PC-3 (cell line): ENCODE results near the gene FOXK1. TPM values are rescaled to one million over a fixed set of nuclear protein-coding genes. Genes with fewer than 3 reads are reported as not detected.
"Not testable (repeated sequence)": the region's sequence is repeated elsewhere in the genome, so short reads cannot be mapped to it uniquely, and the experiment has no call there.

Source experiments
- ATAC-seq: fragments of 200-7000 bp; cut with Tn5 transposase; 2 replicates; pipeline ENCODE4 v1.9.1; 2020; ENCODE audit warnings: mild to moderate bottlenecking, moderate library complexity
- BruUV-seq: library from RNA; stranded (reverse); fragments of 400-500 nt; replicated peaks from 2 replicates; lab custom pipeline; 2021; lab: Mats Ljungman, UMichigan
- CTCF ChIA-PET: fragments of 300-600 bp; sonication (Branson Sonifier 250); formaldehyde crosslinking; loops from one replicate; lab custom pipeline; 2022; ENCODE audit warnings: antibody characterized with exemption; lab: Charles Lee
- POLR2A ChIA-PET: fragments of 300-600 bp; sonication (Branson Sonifier 250); formaldehyde crosslinking; loops from one replicate; lab custom pipeline; 2022; ENCODE audit warnings: antibody characterized with exemption; ENCODE audit not compliant: unreplicated experiment; lab: Charles Lee
- DNase-seq: peaks from one replicate; pipeline ENCODE4 v3.0.0-alpha.2; 2015
- H2AFZ ChIP-seq: fragments of 300-600 bp; sonication (generic); 2 replicates; pipeline ENCODE4 v1.6.0; 2016; ENCODE audit warnings: antibody characterized with exemption, low read length
- H3F3A ChIP-seq: fragments of 300-600 bp; sonication (generic); one replicate; pipeline ENCODE4 v1.6.0; 2017; ENCODE audit warnings: antibody characterized with exemption, low read length, control low read depth, mild to moderate bottlenecking; ENCODE audit not compliant: unreplicated experiment
- H3K27ac ChIP-seq: fragments of 300-600 bp; sonication (generic); 2 replicates; pipeline ENCODE4 v1.5.1; 2016; ENCODE audit warnings: mild to moderate bottlenecking, low read length
- H3K27me3 ChIP-seq: fragments of 300-600 bp; sonication (generic); 2 replicates; pipeline ENCODE4 v1.6.1; 2016; ENCODE audit warnings: low read length, mixed read lengths
- H3K36me3 ChIP-seq: fragments of 300-600 bp; sonication (generic); 2 replicates; pipeline ENCODE4 v1.6.1; 2016; ENCODE audit warnings: low read depth, mixed run types, low read length, mixed read lengths
- H3K4me1 ChIP-seq: fragments of 300-600 bp; sonication (generic); 2 replicates; pipeline ENCODE4 v1.5.1; 2016; ENCODE audit warnings: low read length; ENCODE audit not compliant: insufficient read depth
- H3K4me2 ChIP-seq: fragments of 300-600 bp; sonication (generic); 2 replicates; pipeline ENCODE4 v1.6.0; 2016; ENCODE audit warnings: low read length
- H3K4me3 ChIP-seq: fragments of 300-600 bp; sonication (generic); 2 replicates; pipeline ENCODE4 v1.5.1; 2016; ENCODE audit warnings: mild to moderate bottlenecking, low read length, mixed read lengths
- H3K79me2 ChIP-seq: fragments of 300-600 bp; sonication (generic); 2 replicates; pipeline ENCODE4 v1.6.1; 2017; ENCODE audit warnings: low read length, mixed read lengths
- H3K9ac ChIP-seq: fragments of 300-600 bp; sonication (generic); 2 replicates; pipeline ENCODE4 v1.6.0; 2016; ENCODE audit warnings: mild to moderate bottlenecking, low read length
- H3K9me2 ChIP-seq: fragments of 300-600 bp; sonication (generic); replicated peaks from 2 replicates; pipeline ENCODE4 v1.6.1; 2016; ENCODE audit warnings: mixed run types, low read length, mixed read lengths
- H3K9me3 ChIP-seq: fragments of 300-600 bp; sonication (generic); 2 replicates; pipeline ENCODE4 v1.6.1; 2016; ENCODE audit warnings: low read length, mixed read lengths
- H4K20me1 ChIP-seq: fragments of 300-600 bp; sonication (generic); 2 replicates; pipeline ENCODE4 v1.6.1; 2016; ENCODE audit warnings: low read length, mixed read lengths
- EZH2 ChIP-seq: fragments of 300-600 bp; sonication (generic); IDR thresholded peaks from one replicate; pipeline ENCODE4 v1.6.1; 2017; ENCODE audit warnings: antibody characterized with exemption, mild to moderate bottlenecking, low read length; ENCODE audit not compliant: unreplicated experiment
- EZH2phosphoT487 ChIP-seq: fragments of 300-600 bp; sonication (generic); IDR thresholded peaks from 2 replicates; pipeline ENCODE4 v1.6.1; 2018; ENCODE audit warnings: mild to moderate bottlenecking, antibody characterized with exemption, low read length, borderline replicate concordance
- intact Hi-C: fragments of 100-400 bp; cut with micrococcal nuclease; formaldehyde crosslinking; loops from 2 replicates; pipeline ENCODE4 v1.9.0; 2023
- total RNA-seq: library from RNA; depleted of rRNA; stranded (reverse); fragments of >200 nt; gene quantifications from 2 replicates; pipeline ENCODE4 v1.2.3, GENCODE V29; 2014
- TF ChIP-seq, protein P1 (sequence below): fragments of 300-600 bp; sonication (generic); conservative IDR thresholded peaks from 2 replicates; pipeline ENCODE4 v1.5.1; 2017; ENCODE audit warnings: antibody characterized with exemption, low read depth, mild to moderate bottlenecking, low read length

FOXK1 gene
- total RNA-seq, 1 experiment from 2014 or later, result 13.2 TPM

DNA sequence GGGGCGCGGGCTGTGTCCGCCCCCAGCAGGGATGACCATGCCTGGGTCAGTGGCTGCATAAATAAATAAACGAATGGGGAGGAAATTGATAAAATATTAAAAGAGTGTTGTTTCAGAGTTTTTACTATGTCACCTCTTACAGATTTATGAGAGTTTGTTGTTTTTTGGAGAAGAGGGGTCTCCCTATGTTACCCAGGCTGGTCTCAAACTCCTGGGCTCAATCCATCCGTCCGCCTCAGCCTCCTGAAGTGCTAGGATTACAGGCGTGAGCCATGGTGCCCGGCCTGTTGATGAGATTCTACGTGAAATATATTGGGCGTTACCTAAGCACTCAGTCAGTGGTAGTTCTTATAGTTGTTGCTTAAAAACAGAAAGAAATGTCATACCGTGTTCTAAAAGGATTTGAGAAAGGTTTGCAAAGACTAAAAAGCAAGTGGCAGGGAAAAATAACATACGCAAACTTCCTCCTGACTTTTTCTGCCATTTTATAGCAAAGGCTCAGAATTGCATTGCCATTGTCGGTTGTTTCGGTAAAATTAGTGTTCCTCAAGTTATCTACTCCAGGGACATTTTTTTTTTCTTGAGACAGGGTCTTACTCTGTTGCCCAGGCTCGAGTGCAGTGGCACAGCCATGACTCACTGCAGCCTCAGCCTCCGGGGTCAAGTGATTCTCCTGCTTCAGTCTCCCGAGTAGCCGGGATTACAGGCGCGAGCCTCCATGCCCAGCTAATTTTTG is 39.5 kb upstream of the FOXK1 start:
- H3K79me2 ChIP-seq, result no peaks in the 10 kb centered on the region
- peak overlapping the region; percentile 93 for H3K4me2 ChIP-seq
- ChIA-PET POLR2A (no interaction called here), CTCF (interaction anchor here (0.5 to 1.2 kb wide), 2 partner anchors 40 to 104 kb away, joined by 3 to 4 read pairs; partner anchors contain the start of gene FOXK1)
- no peak for TF ChIP-seq EZH2phosphoT487
- TF ChIP-seq, protein P1, sequence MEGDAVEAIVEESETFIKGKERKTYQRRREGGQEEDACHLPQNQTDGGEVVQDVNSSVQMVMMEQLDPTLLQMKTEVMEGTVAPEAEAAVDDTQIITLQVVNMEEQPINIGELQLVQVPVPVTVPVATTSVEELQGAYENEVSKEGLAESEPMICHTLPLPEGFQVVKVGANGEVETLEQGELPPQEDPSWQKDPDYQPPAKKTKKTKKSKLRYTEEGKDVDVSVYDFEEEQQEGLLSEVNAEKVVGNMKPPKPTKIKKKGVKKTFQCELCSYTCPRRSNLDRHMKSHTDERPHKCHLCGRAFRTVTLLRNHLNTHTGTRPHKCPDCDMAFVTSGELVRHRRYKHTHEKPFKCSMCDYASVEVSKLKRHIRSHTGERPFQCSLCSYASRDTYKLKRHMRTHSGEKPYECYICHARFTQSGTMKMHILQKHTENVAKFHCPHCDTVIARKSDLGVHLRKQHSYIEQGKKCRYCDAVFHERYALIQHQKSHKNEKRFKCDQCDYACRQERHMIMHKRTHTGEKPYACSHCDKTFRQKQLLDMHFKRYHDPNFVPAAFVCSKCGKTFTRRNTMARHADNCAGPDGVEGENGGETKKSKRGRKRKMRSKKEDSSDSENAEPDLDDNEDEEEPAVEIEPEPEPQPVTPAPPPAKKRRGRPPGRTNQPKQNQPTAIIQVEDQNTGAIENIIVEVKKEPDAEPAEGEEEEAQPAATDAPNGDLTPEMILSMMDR, result no peak
- H3K9me3 ChIP-seq, result no peaks in the 10 kb centered on the region
- BruUV-seq, result TSS peak; percentile 92
- H2AFZ ChIP-seq, result peak overlapping the region; percentile 98
- DNase-seq, result no peak
- H3K4me3 ChIP-seq, result peak overlapping the region; percentile 67
- ATAC-seq, result no peak
- no peaks in the 10 kb centered on the region for H3F3A ChIP-seq
- no peaks in the 10 kb centered on the region for H3K9me2 ChIP-seq
- H3K36me3 ChIP-seq, result no peaks in the 10 kb centered on the region
- peaks cover 8% of the 10 kb centered on the region for H3K4me1 ChIP-seq
- no peak overlapping the region for H3K27ac ChIP-seq
- no peaks in the 10 kb centered on the region for H3K27me3 ChIP-seq
- peak overlapping the region; percentile 80 for H3K9ac ChIP-seq
- intact Hi-C loops, result loop anchor here (2.0 kb wide), 1 partner anchor 112 kb away; no protein-coding TSS in a partner anchor
- no peaks in the 10 kb centered on the region for H4K20me1 ChIP-seq

DNA sequence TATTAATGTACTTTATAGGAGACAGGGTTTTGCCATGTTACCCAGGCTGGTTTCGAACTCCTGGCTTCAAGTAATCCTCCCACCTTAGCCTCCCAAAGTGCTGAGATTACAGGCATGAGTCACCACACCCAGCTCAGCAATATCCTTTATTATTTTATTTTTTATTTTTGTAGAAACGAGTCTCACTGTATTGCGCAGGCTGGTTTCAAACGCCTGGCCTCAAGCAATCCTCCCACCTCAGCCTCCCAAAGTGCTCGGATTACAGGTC is 39.0 kb upstream of the FOXK1 start:
- H3K4me2 ChIP-seq, H3K9me3 ChIP-seq, DNase-seq, H3K27ac ChIP-seq, BruUV-seq, H3K9me2 ChIP-seq, ATAC-seq, H3K9ac ChIP-seq, H3K79me2 ChIP-seq, CTCF ChIA-PET, H3F3A ChIP-seq, H3K27me3 ChIP-seq, H3K36me3 ChIP-seq, POLR2A ChIA-PET, H3K4me3 ChIP-seq, H2AFZ ChIP-seq, H3K4me1 ChIP-seq, H4K20me1 ChIP-seq: not testable (repeated sequence)
- intact Hi-C loops, result loop anchor here (2.0 kb wide), 1 partner anchor 112 kb away; no protein-coding TSS in a partner anchor

DNA sequence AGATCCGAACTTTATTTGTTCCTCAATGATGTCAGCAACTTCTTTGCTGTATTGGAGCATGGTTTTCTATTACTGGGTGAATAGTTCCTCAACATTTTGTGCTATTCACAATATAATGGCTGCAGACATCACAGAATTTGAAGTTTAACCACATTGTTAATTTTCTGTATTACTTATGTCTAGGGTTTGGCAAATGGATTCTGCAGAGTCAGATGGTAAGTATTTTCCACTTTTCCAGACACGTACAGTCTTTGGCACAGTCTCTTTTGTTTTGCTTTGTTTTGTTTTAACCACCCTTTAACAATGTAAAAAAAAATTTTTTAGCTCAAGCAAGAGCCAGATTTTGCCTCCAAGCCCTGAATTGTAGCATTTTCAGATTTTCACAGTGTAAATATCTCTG is 36.8 kb upstream of the FOXK1 start:
- no peaks in the 10 kb centered on the region for H3K9me2 ChIP-seq
- H3K9me3 ChIP-seq, result no peaks in the 10 kb centered on the region
- POLR2A ChIA-PET, result no interaction called here
- ATAC-seq (no peak), DNase-seq (no peak)
- H4K20me1 ChIP-seq, result no peaks in the 10 kb centered on the region
- no peaks in the 10 kb centered on the region for H3K36me3 ChIP-seq
- H3K4me2 ChIP-seq, result no peak overlapping the region
- no peaks in the 10 kb centered on the region for H3K79me2 ChIP-seq
- BruUV-seq, result no TSS peak
- CTCF ChIA-PET, result no interaction called here
- H3K27me3 ChIP-seq, result no peaks in the 10 kb centered on the region
- no peak overlapping the region for H3K4me3 ChIP-seq
- intact Hi-C loops, result no loop called here
- H3F3A ChIP-seq, result no peaks in the 10 kb centered on the region
- H2AFZ ChIP-seq, result no peak overlapping the region
- no peak overlapping the region for H3K27ac ChIP-seq
- H3K9ac ChIP-seq, result no peak overlapping the region
- H3K4me1 ChIP-seq, result peaks cover 8% of the 10 kb centered on the region
- no peak for TF ChIP-seq EZH2
- TF ChIP-seq EZH2phosphoT487, result no peak
- TF ChIP-seq, protein P1, result no peak
